Midbrain (tissue), 1 donor: Measurements from ENCODE around the gene MATK.

Experiments used
- DNase-seq: peaks from one replicate; lab custom pipeline; 2025; lab: John Stamatoyannopoulos, UW

The MATK gene

GRCh38 chr19:3746371-3747056, 39.7 kb downstream of the MATK start:
- no peak for DNase-seq

DNA sequence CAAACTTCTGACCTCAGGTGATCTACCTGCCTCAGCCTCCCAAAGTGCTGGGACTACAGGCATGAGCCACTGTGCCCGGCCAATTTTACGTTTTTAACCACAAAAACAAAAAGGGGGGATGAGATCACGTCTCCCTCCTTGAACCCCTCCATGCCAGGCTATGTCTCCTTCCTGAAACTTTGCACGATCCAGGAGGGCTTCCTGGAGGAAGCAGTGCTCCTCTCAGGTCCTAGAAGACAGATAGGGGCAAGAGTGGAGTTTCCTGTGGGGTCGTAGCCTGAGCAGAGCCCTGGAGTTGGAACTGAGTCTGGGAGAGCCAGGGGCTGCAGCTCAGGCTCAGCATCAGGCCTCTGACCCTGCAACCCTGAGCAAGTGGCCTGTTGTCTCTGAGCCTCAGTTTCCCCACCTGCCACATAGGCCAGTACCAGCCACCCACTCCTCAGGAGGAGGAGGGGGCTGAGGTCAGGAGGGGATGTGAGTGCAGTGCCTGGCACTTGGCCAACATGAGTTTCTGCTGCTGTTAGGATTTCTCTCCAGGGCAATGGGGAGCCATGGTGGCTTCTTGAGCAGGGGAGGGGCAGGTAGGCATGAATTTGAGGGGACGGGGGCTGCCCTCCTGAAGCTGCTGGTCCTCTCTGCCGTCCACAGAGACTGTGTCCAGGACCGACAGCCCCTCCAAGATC, 40.7 kb downstream of the MATK start:
- DNase-seq: no peak

DNA sequence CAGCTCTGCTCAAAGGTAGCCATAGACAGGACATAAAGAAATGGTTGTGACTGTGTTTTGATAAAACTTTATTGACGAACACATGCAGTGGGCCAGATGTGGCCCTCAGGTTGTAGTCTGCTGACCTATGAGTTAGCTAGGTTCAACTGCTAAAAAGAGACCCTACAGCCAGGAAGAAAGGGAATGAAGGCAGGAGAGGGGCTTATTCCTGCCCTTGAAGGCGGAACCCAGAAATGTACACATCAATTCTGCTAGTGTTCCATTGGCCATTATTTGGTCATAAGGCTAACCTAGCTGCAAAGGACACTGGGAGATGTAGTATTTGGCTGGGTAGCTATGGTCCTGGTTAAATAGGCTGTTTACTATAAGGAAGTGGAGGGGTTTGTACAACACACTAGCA, 42.7 kb downstream of the MATK start:
- DNase-seq: no peak

GRCh38 chr19:3740431-3740830, 45.8 kb downstream of the MATK start:
- no peak for DNase-seq

DNA sequence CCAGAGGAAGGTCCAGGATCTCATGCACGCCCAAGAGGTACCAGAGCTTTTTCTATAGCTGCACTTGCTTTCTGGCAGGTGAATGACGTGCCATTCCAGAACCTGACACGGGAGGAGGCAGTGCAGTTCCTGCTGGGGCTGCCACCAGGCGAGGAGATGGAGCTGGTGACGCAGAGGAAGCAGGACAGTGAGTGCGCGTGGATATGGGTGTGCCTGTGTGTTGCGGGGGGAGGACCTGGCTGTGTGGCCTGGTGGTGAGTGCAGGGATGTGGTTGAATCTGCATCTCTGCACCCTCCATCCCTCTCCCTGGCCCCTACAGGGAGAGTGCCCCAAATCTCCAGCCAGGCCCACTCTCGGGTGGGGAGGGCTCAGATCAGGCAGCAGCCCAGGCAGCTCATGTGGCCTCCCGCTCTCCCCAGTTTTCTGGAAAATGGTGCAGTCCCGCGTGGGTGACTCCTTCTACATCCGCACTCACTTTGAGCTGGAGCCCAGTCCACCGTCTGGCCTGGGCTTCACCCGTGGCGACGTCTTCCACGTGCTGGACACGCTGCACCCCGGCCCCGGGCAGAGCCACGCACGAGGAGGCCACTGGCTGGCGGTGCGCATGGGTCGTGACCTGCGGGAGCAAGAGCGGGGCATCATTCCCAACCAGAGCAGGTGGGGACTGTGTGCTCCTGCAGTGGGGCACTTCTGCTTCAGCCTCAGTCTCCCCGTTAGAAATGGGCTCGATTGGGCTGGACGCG, 47.5 kb downstream of the MATK start:
- no peak for DNase-seq

GRCh38 chr19:3737487-3738205, 48.5 kb downstream of the MATK start:
- DNase-seq: no peak

- DNase-seq: no peak
Observed at GRCh38 chr19:3736106-3736724, 50.0 kb downstream of the MATK start.

DNA sequence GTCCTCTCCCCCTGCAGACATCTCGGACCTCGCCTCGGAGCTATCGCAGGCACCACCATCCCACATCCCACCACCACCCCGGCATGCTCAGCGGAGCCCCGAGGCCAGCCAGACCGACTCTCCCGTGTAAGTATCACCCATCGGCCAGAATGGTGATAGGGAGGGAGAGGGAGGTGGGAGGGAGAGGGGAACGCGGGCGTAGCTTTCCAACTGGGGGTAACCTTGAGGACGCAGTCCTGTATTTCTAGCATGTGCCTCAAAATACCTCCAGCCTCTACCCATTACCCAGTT, 51.9 kb downstream of the MATK start:
- no peak for DNase-seq

GRCh38 chr19:3733549-3734309, 52.5 kb downstream of the MATK start:
- DNase-seq: no peak

DNA sequence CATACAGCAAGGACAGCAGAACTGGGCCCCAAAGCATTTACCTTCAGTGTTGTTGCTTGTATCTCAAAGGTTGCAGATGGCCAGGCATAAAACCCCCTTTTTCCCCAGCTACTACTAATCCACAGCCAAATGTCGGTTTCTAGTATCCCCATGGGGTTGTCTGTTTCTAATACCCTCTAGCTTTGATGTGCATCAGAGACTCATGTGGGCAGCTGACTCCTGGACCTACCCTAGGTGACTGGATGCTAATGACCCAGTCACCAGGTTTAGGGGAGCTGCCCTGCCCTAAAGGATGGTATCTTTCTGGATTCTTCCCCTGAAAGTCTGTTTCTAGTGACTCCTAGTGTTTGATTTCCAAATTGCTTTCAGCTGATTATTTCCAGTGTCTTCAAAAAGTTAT, 54.1 kb downstream of the MATK start:
- no peak for DNase-seq

- no peak for DNase-seq
Observed at GRCh38 chr19:3730457-3730958, 55.7 kb downstream of the MATK start.
